Measurements from ENCODE around the gene TCHH. TPM values are rescaled to one million over a fixed set of nuclear protein-coding genes. Genes with fewer than 3 reads are reported as not detected.
"Not testable (repeated sequence)": the region's sequence is repeated elsewhere in the genome, so short reads cannot be mapped to it uniquely, and the experiment has no call there.

Gene TCHH
- total RNA-seq, 4 donors from 2014 or later = 0.13 TPM; not detected in 3

- TF ChIP-seq POLR2A (IDR thresholded peaks at IDR 0.05) (no peak), CTCF (IDR thresholded peaks at IDR 0.05 in 4 of 5, conservative IDR thresholded peaks at IDR 0.05 in 1 of 5) (no peak)
- H3K4me1 ChIP-seq = no peaks in the 10 kb centered on the region
- peaks cover 0 to 2% (median 0%) of the 10 kb centered on the region in 3 donors for H3K27me3 ChIP-seq
- H3K9me3 ChIP-seq = no peaks in the 10 kb centered on the region
- no peak within 1 kb of the TSS for H3K27ac ChIP-seq
- DNase-seq (no peak), ATAC-seq (no peak)
- H3K4me3 ChIP-seq = no peak within 1 kb of the TSS
- no peaks in the 10 kb centered on the region for H3K36me3 ChIP-seq
- intact Hi-C loops (cut with DNase I; ENCODE audit: low total_unique reads) = no loop called here
- in situ Hi-C loops (cut with MboI; ENCODE audit: low sequenced_read_pairs in 4 of 4) = no loop called here
Measured at GRCh38 chr1:152089014-152089674, 26.1 kb downstream of the TCHH start, which contains the start of gene TCHHL1. Gene TCHHL1 (minus strand): TSS chr1:152089064. CDS start chr1:152088143, 921 bp downstream.

- in situ Hi-C loops (cut with MboI; ENCODE audit: low sequenced_read_pairs in 4 of 4) (no loop called here), intact Hi-C loops (cut with DNase I; ENCODE audit: low total_unique reads) (no loop called here)
- TF ChIP-seq CTCF (IDR thresholded peaks at IDR 0.05 in 4 of 5, conservative IDR thresholded peaks at IDR 0.05 in 1 of 5) = no peak
- no peak for TF ChIP-seq POLR2A (IDR thresholded peaks at IDR 0.05)
- Histone ChIP-seq H3K36me3 (no peaks in the 10 kb centered on the region), H3K9me3 (no peaks in the 10 kb centered on the region), H3K4me3 (no peak overlapping the region), H3K4me1 (no peaks in the 10 kb centered on the region), H3K27ac (no peak overlapping the region), H3K27me3 (no peaks in the 10 kb centered on the region)
- no peak for ATAC-seq
- no peak for DNase-seq
Measured at GRCh38 chr1:152086760-152087159, 28.5 kb downstream of the TCHH start.

- Histone ChIP-seq H3K4me3 (no peak overlapping the region), H3K27ac (no peak overlapping the region), H3K27me3 (no peaks in the 10 kb centered on the region), H3K9me3 (no peaks in the 10 kb centered on the region), H3K4me1 (no peaks in the 10 kb centered on the region), H3K36me3 (no peaks in the 10 kb centered on the region)
- in situ Hi-C loops (cut with MboI; ENCODE audit: low sequenced_read_pairs in 4 of 4) (no loop called here), intact Hi-C loops (cut with DNase I; ENCODE audit: low total_unique reads) (no loop called here)
- DNase-seq (no peak), ATAC-seq (no peak)
- no peak for TF ChIP-seq CTCF (IDR thresholded peaks at IDR 0.05 in 4 of 5, conservative IDR thresholded peaks at IDR 0.05 in 1 of 5)
- TF ChIP-seq POLR2A (IDR thresholded peaks at IDR 0.05) = no peak
Measured at GRCh38 chr1:152084853-152085252, 30.4 kb downstream of the TCHH start.

GRCh38 chr1:152081026-152081425 is 34.2 kb downstream of the TCHH start:
- in situ Hi-C loops (cut with MboI; ENCODE audit: low sequenced_read_pairs in 4 of 4); intact Hi-C loops (cut with DNase I; ENCODE audit: low total_unique reads); DNase-seq: not testable (repeated sequence)

GRCh38 chr1:152080494-152080893 is 34.8 kb downstream of the TCHH start:
- H3K4me1 ChIP-seq; in situ Hi-C loops (cut with MboI; ENCODE audit: low sequenced_read_pairs in 4 of 4); H3K9me3 ChIP-seq; H3K36me3 ChIP-seq; H3K4me3 ChIP-seq; ATAC-seq; DNase-seq; H3K27ac ChIP-seq; intact Hi-C loops (cut with DNase I; ENCODE audit: low total_unique reads); H3K27me3 ChIP-seq: not testable (repeated sequence)

More at GRCh38 chr1:152081026-152081425, 34.2 kb downstream of the TCHH start:
- not testable (repeated sequence) for H3K4me3 ChIP-seq, H3K9me3 ChIP-seq, H3K36me3 ChIP-seq, H3K4me1 ChIP-seq, ATAC-seq, H3K27me3 ChIP-seq, H3K27ac ChIP-seq

Measured in gastrocnemius medialis (tissue), 4 donors.